AG09319 (cell line): ENCODE measurements around the gene ARPC2.

ENCODE experiments used
- DNase-seq: peaks from one replicate; pipeline ENCODE4 v3.0.0-alpha.2; 2010; ENCODE audit warnings: low read depth; ENCODE audit errors: extremely low read depth
- TF ChIP-seq, protein P1 (sequence below): IDR thresholded peaks from 2 replicates; pipeline ENCODE4 v1.5.1; 2011; ENCODE audit warnings: low read depth, mild to moderate bottlenecking, inconsistent platforms, low read length, moderate library complexity

The ARPC2 gene

DNA sequence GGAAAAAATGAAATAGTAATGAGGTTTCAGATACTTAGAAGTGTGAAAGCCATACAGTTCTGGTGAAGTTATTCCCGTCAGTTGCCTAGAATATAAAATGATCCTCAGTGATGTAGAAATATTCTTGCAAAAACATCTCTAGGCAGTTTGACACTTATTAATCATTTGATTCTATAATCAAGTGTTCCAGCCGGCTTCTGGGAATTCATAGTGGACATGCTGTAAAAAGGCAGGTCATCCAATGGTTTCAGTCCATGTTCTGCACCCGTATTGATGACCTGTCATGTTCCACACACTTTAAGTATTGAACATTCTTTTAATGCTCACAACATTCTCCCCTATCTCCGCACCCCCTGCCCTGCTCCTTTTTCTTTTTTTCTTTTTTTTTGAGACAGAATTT lies 19.8 kb downstream of the ARPC2 start:
- DNase-seq, result no peak
- TF ChIP-seq, protein P1, sequence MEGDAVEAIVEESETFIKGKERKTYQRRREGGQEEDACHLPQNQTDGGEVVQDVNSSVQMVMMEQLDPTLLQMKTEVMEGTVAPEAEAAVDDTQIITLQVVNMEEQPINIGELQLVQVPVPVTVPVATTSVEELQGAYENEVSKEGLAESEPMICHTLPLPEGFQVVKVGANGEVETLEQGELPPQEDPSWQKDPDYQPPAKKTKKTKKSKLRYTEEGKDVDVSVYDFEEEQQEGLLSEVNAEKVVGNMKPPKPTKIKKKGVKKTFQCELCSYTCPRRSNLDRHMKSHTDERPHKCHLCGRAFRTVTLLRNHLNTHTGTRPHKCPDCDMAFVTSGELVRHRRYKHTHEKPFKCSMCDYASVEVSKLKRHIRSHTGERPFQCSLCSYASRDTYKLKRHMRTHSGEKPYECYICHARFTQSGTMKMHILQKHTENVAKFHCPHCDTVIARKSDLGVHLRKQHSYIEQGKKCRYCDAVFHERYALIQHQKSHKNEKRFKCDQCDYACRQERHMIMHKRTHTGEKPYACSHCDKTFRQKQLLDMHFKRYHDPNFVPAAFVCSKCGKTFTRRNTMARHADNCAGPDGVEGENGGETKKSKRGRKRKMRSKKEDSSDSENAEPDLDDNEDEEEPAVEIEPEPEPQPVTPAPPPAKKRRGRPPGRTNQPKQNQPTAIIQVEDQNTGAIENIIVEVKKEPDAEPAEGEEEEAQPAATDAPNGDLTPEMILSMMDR, result no peak

DNA sequence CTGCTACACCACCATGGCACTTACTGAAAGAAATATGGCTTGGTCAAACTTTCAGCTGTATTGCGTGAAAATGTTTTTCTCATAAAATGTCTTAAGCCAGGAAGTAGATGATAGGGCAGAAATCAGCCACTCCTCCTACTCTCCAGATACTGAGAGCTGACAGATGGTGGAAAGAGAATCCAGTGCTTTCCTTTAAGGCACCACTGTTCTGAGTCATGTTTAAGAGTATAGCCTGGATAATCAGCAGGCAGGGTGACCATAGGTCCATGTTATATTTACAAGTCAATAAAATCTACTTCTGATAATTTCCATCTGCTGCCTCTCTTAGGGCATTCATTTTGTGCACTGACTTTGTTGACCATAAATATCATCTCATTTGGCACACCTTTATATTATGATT lies 21.9 kb downstream of the ARPC2 start:
- no peak for DNase-seq
- TF ChIP-seq, protein P1, result no peak

DNA sequence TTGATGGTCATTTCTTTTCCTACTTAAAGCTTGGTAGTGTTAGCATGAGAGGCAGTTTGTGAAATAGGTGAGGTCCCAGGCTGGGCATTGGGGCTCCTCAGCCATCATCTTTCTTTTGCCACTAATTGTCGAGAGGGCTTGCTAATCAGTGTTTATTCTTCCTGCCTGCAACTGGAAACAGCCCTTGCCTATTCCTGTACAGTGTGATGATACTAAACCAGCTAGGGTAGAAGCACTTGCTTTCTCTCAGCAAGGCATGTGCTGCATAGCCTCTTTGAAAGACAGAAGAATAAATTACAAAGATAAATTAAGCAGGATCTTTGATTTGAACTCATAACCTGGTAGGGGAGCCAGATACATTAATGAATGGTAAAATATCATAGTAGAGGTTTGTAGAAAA lies 27.2 kb downstream of the ARPC2 start:
- TF ChIP-seq, protein P1, result no peak

DNA sequence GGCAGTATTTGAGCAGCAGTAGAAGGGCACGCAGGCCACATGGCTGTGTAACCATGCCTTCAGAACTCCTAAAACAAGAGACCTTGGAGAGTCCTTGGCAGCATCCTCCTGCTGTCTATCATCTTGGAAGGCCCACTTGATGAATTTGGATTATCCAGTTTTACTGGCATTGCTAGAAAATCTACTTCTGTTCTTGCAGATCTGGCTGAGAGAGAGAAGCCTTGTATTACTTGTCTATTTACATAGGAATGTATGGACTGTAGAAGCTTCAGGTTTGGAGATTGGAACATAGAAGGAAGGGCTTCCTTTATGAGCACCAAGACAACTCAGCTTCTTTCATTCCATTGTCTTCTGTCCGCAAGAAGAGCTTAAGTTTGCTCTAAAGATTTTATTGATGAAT lies 27.7 kb downstream of the ARPC2 start:
- no peak for DNase-seq
- TF ChIP-seq, protein P1, result no peak

More for the DNA sequence above, 27.2 kb downstream of the ARPC2 start:
- no peak for DNase-seq

DNA sequence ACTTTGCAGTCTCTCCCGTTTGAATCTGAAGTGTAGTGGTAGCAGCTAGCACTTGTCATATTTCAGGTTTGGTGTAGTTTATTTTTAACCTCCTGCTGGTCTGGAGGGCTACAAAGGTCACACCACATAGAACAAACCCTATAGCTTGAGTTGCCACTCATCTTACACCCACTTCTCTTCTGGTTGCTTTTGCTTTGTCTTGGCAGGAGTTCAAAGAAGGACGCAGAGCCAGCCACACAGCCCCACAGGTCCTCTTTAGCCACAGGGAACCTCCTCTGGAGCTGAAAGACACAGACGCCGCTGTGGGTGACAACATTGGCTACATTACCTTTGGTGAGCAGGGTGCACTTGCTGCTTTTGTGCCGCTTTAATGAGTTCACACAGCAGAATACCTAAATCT lies 28.2 kb downstream of the ARPC2 start:
- TF ChIP-seq, protein P1, result no peak
- no peak for DNase-seq

DNA sequence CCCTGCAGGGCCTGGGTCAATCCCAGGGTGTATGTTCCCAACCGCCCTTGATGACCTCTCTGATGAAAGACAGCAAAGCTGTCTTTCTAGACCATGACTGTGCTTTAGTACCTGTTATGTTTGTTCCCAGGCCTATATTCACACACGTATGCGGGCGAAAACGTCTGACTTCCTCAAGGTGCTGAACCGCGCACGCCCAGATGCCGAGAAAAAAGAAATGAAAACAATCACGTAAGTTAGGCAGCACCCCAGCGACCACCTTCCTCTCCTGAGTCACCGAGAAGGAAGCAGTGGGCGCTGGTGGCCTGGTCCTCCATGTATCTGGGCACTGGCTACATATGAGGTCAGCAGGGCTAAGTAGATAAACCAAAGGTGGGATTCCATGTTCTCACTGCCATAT lies 32.7 kb downstream of the ARPC2 start:
- no peak for DNase-seq
- TF ChIP-seq, protein P1, result no peak

DNA sequence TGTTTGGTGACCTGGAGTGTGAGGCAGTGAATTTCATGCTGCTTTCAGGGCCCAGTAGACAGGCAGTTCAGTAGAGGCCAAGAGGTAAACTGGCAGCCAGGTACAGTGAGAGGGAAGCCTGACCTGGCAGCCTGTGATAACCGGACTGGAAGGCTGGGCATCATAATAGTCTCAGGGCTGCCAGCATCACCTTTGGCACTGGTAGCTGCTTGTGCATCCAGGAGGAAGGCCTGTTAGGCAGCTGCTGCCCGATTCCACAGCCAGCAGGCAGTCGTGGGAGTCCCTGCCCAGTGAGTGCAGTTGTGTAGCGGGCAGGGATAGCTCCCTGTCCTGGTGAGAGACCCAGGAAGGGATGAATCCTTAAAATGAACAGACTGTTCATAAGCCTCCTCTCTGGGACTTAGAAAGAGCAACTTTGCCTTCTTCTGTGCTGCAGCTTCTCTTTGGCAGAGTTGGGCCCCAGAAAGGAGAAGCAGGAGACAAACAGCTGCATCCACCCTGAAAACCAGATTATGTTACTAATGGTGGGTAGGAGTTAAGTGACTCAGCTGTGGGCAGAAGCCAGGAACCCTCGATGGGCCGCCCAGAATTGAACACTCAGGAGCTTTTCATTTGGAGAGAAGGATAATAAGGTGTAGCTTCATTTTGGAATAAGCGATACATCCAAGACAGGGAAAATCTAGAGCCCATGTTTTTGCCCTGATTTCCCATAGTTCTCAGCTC lies 35.7 kb downstream of the ARPC2 start:
- TF ChIP-seq, protein P1, result no peak
- DNase-seq, result no peak
